Transverse colon (tissue), 3 donors: ENCODE measurements around the gene ING1.

Experiments used
- CTCF ChIP-seq, 5 experiments: fragments of 200-600 bp in 3 of 5; fragments of 450-650 bp in 2 of 5; sonication (generic) in 3 of 5; IDR thresholded peaks; 1 replicate in 2 of 5; 2 replicates in 3 of 5; pipeline ENCODE4 v1.5.1; 2016 to 2017; ENCODE audit warnings: antibody characterized with exemption in 5 of 5, inconsistent platforms in 3 of 5, mild to moderate bottlenecking in 2 of 5, moderate library complexity in 1 of 5
- POLR2A ChIP-seq: fragments of 450-650 bp; IDR thresholded peaks from one replicate; pipeline ENCODE4 v1.6.1; 2016; ENCODE audit warnings: antibody characterized with exemption, mild to moderate bottlenecking, moderate library complexity

- TF ChIP-seq CTCF (IDR thresholded peaks at IDR 0.05), result peak; percentile 25 to 49 (median 47)
- TF ChIP-seq POLR2A, result no peak
Observed at GRCh38 chr13:110683203-110683883, 30.2 kb upstream of the ING1 start.
